Right hindlimb (tissue), 1 donor: ENCODE results near the gene ZNF573.
A peak's percentile ranks its signal among the peaks of the same experiment; 100 is the strongest.
"Not testable (repeated sequence)": the region's sequence is repeated elsewhere in the genome, so short reads cannot be mapped to it uniquely, and the experiment has no call there.

Source experiments
- DNase-seq: peaks from one replicate; pipeline ENCODE4 v3.0.0-alpha.2; 2018

The ZNF573 gene

DNA sequence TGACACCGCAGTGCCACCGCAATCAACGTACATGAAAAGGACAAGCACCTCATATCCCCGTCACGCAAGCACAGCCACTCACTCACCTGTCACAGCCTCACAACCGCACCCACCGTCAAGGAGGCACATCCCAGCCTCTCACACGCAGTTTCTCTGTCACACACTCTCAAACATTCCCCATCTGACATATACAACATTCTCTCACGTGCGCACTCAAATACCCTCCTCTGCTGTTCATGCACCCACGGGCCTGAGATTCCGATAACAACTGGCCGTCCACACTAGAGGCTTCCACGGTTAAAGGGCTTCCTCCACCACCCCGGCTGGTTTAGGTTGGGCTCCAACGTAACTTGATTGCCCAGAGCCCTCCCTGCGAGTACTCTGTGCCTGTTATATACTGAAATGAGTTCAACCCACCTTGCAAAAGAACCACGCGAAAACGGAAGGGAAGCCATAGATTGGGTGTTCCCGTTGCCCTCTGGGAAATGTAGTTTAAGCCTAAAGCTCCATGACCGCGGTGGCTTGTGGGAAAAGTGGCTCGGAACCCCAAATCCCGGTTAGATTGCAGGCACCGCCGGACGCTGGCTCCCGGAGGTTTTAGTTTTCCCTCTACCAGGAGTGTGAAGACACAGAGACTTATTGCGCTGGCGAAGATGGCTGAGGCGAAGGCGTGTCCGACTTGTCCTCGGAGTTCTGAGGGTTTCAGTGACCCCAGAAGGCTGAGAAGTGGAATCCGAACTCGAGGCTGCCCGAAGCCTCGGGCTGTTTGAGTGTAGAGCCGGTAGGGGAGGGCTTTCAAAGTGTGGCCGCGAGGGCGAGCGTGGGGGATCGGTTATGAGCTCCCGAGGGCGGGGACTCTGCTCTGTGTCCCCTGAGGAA lies at the start of gene ZNF573:
TSS of gene ZNF573 (minus strand) at position 460 of the 879 bp plus-strand sequence. CDS start 5,857 bp downstream, outside the sequence.
- peak; percentile 92 for DNase-seq

DNA sequence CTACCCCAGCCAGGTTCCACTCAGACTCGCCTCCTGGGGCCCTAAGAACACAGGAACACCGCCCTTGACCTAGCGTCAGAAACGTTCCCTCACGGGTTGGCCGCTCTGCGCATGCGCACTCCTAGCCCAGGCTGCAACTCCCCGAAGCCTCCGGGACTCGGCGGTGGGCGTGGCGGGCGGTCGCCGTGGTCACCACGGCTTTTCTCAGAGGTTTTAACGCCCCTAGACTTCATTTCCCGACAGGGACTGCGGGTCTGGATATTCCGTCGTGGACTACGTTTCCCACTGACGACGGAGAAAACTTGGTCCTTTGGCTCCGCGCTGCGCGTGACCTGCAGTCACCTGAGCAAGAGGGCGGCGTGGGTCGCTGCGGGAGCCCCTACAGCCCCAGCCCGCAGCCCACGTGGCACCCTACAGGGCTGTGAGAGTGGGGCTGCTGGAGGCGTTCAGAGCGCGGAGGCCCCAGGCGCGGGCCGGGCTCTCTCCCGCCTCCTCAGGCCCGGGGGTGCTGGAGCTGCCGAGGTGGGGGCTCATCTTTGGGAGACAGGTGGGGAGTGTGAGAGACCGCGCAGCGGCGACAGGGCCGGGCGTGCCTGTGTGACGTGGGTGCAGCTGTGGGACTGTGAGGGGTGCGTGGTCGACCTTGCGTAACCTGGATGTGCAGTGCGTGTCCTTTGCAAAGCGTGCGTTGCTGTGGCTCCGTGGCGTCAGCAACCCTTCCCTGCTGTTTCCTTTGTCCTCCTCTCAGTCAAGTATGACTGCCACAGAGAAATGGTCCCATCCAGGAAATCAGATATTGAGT lies 38.0 kb upstream of the ZNF573 start:
- peak; percentile 90 for DNase-seq

GRCh38 chr19:37815611-37816010 lies 36.2 kb upstream of the ZNF573 start:
- DNase-seq, result not testable (repeated sequence)

DNA sequence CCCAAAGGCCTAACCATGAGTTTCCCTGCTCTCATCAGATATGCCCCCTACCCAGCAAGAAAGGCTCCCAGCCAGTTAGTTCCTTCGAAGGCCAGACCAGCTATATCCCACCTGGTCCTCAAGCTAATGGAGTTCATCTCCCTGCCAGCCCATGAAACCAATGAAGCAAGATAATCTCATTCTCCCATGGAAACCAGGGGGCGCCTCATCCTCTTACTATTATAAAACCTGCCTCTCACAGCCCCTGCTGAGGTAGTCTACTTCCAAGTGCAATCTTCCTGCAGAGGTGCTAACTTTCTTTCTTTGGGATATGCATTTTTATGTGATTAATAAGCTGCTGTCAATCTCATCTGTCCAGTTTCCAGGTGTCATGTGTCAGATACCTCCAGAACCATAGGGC lies 34.0 kb upstream of the ZNF573 start:
- no peak for DNase-seq

DNA sequence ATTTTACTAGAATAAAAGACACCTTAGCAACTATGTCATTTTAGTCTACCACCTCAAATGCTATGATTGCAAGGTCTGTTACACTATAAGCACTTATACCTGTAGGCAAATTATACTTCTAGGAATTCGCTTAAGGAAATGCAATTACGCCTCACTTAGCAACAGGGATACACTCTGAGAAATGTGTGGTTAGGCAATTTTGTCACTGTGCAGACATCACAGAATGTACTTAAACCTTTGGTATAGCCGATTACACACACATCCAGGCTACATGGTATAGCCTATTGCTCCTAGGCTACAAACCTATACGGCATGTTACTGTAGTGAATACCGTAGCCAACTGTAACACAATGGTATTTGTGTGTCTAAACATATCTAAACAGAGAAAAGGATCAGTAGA lies 30.0 kb upstream of the ZNF573 start:
- no peak for DNase-seq

- DNase-seq, result no peak
These were observed 24.0 kb upstream of the ZNF573 start for GRCh38 chr19:37803249-37803840.

GRCh38 chr19:37790244-37790925 lies 11.0 kb upstream of the ZNF573 start:
- no peak for DNase-seq

DNA sequence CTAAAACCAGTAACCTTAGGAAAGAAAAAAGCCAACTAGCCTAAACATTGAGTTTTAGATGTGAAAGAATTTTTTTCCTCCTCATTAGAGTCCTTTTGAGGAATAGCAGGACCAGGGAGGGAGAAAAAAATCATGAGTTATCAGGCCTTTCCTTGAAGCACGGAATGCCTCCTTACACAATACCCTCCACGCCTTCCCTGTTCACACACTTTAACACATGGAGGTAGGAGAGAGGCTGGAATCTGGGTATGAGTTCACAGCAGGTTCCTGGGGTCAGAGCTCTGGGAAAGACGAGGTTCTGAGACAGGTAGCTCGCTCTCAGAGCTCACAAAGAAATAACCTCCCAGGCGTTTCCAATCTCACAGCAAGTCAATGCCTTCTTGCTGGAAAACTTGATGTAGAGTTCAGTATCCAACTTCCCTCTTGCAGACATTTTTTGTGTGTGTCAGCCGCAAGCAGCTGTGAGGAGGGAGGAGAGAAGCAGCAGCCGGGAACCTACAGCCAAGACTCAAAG lies 716 bp downstream of the ZNF573 start:
- no peak for DNase-seq

GRCh38 chr19:37770985-37771384 lies 8.4 kb downstream of the ZNF573 start:
- no peak for DNase-seq

- no peak for DNase-seq
These were observed 15.9 kb downstream of the ZNF573 start for GRCh38 chr19:37763488-37763887.

GRCh38 chr19:37757683-37758082 lies 21.7 kb downstream of the ZNF573 start:
- DNase-seq, result not testable (repeated sequence)

DNA sequence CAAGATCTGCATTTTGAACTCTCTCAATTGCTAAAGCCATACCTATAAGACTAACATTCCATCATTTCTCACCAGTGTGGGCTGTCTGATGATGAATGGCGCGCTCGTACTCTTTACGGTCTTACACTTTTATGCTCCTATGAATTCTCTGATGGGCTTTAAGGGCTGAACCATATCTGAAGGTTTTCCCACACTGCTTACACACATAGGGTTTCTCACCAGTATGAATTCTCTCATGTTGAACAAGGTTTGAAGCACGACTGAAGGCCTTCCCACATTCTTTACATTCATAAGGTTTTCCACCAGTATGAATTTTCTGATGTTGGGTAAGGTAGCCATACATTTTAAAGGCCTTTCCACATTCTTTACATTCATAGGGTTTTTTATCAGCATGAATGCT lies 41.0 kb downstream of the ZNF573 start:
- DNase-seq, result no peak

DNA sequence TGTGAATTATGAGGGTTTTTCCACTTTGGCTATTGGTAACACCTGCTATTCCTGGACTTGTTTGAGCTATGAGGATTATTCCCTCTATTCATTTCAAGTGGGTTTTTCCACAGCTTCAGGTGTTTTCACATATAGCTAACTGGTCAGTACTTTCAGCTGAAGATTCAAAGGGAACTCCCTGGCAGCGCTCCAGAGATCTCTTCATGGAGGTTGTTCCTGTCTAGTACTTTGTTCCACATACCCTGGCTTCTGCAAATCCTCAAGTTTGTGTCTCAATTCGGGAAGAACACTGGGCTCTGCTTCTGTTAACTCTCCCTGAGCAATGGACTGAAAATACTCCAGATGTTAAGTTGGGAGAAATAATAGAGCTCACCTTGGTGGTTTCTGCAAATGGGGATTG lies 54.2 kb downstream of the ZNF573 start:
- DNase-seq, result no peak

GRCh38 chr19:37719927-37720265 lies 59.5 kb downstream of the ZNF573 start:
- DNase-seq, result no peak

- DNase-seq, result peak; percentile 94
These were observed 60.1 kb downstream of the ZNF573 start, which contains the start of gene ZNF607 for GRCh38 chr19:37719111-37719926. ZNF607 (minus strand) TSS chr19:37719761; CDS start chr19:37711618, 8,143 bp downstream.

DNA sequence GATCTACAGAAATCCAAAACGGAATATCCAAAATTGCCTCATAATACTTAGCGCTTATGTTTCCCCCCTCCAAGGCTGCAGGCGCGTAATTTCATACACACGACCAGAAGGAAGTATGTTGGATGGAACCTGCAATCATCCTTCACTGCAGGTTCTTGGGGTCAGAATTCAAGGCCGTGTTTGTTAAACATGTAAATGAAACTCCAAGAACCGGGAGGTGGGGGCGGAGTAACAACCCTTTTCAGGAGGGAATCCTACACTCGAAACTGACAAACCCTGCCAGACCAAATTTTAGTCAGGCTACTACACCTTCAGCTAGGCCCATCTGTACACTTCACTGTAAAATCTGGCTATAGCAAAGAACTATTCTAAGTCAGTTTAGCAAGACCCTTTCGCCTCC lies 61.1 kb downstream of the ZNF573 start:
- no peak for DNase-seq

- no peak for DNase-seq
These were observed 63.2 kb downstream of the ZNF573 start for GRCh38 chr19:37716140-37716539.

DNA sequence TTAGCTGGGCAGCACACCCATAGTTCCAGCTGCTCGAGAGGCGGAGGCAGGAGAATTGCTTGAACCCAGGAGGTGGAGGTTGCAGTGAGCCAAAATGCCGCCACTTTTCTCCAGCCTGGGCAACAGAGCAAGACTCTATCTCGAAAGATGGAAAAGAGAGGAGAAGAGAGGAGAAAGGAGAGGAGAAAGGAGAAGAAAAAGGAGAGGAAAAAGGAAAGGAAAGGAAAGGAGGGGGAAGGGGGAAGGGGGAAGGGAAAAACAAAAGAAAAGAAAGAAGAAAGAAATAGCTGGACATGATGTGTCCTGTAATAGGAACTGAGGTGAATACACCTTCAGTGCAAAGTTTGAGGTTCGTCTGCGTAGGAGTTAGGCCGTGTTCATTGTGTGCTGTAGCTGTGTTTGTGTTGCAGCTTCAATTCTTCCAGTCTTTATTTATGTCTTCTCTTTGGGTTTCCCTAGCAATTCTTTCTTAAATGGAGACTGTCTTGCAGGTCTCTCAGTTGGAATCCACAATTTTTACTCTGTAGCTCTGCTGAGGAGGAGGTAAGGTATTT lies 73.3 kb downstream of the ZNF573 start:
- DNase-seq, result no peak

GRCh38 chr19:37699057-37699456 lies 80.3 kb downstream of the ZNF573 start:
- no peak for DNase-seq

DNA sequence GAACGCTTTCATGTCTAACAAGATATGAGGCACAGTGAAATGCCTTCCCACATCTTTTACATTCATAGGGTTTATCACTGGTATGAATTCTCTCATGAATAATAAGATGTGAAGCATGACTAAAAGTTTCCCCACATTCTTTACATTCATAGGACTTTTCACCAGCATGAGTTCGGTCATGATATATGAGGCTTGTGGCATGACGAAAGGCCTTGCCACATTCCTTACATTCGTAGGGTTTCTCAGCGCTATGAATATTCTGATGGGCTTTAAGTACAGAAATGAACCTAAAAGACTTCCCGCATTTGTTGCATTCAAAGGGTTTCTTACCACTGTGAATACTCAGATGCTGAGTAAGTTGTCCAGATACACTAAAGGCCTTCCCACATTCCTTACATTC lies 81.2 kb downstream of the ZNF573 start:
- DNase-seq, result no peak

DNA sequence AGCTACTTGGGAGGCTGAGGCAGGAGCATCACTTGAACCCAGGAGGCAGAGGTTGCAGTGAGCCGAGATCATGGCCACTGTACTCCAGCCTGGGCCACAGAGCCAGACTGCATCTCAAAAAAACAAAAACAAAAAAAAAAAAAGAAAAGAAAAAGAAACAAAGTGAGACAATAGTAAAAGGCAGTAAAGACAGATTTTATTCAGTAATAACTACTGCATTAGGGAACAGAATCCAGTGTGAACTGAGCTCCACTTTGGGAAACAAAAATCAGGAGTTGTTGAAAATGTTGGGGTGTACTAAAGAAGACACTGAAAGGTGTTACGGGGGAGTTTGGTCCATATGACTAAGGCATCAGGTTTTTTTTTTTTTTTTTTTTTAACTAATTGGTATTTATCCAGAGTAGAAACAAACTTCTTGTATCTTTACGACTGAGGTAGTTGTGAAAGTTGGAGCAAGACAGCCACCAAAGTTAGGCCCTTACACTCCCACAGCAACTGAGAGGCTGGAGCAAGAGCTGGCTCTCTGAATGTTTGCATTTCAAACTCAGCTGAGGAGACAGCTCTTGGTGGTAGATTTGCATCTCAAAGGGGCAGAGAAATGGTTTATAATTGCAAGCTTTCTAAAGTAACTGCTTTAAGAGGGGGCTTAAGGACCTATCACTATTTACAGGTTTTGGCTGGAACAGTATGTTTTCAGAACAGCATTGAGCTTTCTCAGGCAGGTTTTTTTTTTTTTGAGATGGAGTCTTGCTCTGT lies 84.1 kb downstream of the ZNF573 start:
- no peak for DNase-seq
